SK-N-SH (cell line): ENCODE measurements around the gene ASH1L.

Experiments used
- EP300 ChIP-seq, 2 experiments: IDR thresholded peaks; 2 replicates each; pipeline versions ENCODE4 v1.4.0 to v1.6.1; 2012; ENCODE audit warnings: borderline replicate concordance in 1 of 2, low read depth in 1 of 2, low read length in 1 of 2
- EZH2phosphoT487 ChIP-seq: fragments of 200-600 bp; sonication (generic); IDR thresholded peaks from 2 replicates; pipeline ENCODE4 v1.6.1; 2017; ENCODE audit warnings: low read depth, mixed run types, mild to moderate bottlenecking, antibody characterized with exemption, moderate library complexity, borderline replicate concordance
- JUND ChIP-seq: IDR thresholded peaks from 2 replicates; pipeline ENCODE4 v1.4.0; 2012
- POLR2AphosphoS5 ChIP-seq: IDR thresholded peaks from 2 replicates; pipeline ENCODE4 v1.6.1; 2012; ENCODE audit warnings: low read depth, low read length
- RCOR1 ChIP-seq: fragments of 150-350 bp; IDR thresholded peaks from 2 replicates; pipeline ENCODE4 v1.6.1; 2017; ENCODE audit warnings: antibody characterized with exemption, low read length
- RFX5 ChIP-seq: IDR thresholded peaks from 2 replicates; pipeline ENCODE4 v1.6.1; 2012; ENCODE audit warnings: mild to moderate bottlenecking, improper control_type of control experiment, low read length
- RXRA ChIP-seq: IDR thresholded peaks from 2 replicates; pipeline ENCODE4 v1.4.0; 2012; ENCODE audit warnings: low read depth, mild to moderate bottlenecking, borderline replicate concordance
- TAF1 ChIP-seq: IDR thresholded peaks from 2 replicates; pipeline ENCODE4 v1.6.1; 2012; ENCODE audit warnings: low read depth, mild to moderate bottlenecking, low read length, moderate library complexity, borderline replicate concordance
- USF2 ChIP-seq: fragments of 150-350 bp; IDR thresholded peaks from 2 replicates; pipeline ENCODE4 v1.6.1; 2017; ENCODE audit warnings: antibody characterized with exemption, low read length, low read depth, borderline replicate concordance
- YY1 ChIP-seq: IDR thresholded peaks from 2 replicates; pipeline ENCODE4 v1.4.0; 2012; ENCODE audit warnings: low read depth, mild to moderate bottlenecking
- TF ChIP-seq, protein P1 (sequence below): fragments of 200-600 bp; sonication (generic); IDR thresholded peaks from 2 replicates; pipeline ENCODE4 v1.6.1; 2017; ENCODE audit warnings: antibody characterized with exemption, mild to moderate bottlenecking, moderate library complexity
- TF ChIP-seq, protein P2 (sequence below): fragments of 150-350 bp; IDR thresholded peaks from 2 replicates; pipeline ENCODE4 v1.6.1; 2016; ENCODE audit warnings: mild to moderate bottlenecking, low read depth, low read length
- TF ChIP-seq, protein P3 (sequence below): IDR thresholded peaks from 2 replicates; pipeline ENCODE4; 2012
- TF ChIP-seq, protein P4 (sequence below): IDR thresholded peaks from 2 replicates; pipeline ENCODE4 v1.6.1; 2012; ENCODE audit warnings: mild to moderate bottlenecking, low read depth, low read length, moderate library complexity

DNA sequence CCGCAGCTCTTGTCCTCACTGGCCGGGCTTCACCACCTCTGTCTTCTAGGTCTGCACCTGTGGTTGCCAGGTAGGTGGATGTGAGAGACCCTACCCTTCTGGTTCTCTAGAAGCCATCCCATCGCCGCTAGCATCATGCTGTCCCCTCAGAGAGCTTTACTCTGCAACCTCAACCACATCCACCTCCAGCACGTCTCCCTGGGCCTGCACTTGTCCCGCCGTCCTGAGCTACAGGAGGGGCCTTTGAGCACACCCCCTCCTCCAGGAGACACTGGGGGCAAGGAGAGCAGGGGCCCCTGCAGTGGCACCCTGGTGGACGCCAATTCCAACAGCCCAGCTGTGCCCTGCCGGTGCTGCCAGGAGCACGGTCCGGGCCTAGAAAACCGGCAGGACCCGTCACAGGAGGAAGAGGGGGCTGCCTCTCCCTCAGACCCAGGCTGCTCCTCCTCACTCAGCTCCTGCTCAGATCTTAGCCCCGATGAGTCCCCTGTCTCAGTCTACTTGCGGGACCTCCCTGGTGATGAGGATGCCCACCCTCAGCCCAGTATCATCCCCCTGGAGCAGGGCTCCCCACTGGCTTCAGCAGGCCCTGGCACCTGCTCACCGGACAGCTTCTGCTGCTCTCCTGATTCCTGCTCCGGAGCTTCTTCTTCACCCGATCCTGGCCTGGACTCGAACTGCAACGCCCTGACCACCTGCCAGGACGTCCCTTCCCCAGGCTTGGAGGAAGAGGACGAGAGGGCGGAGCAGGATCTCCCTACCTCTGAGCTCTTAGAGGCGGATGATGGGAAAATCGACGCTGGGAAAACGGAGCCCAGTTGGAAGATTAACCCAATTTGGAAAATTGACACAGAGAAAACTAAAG lies 240.7 kb downstream of the ASH1L start:
- TF ChIP-seq, protein P1, sequence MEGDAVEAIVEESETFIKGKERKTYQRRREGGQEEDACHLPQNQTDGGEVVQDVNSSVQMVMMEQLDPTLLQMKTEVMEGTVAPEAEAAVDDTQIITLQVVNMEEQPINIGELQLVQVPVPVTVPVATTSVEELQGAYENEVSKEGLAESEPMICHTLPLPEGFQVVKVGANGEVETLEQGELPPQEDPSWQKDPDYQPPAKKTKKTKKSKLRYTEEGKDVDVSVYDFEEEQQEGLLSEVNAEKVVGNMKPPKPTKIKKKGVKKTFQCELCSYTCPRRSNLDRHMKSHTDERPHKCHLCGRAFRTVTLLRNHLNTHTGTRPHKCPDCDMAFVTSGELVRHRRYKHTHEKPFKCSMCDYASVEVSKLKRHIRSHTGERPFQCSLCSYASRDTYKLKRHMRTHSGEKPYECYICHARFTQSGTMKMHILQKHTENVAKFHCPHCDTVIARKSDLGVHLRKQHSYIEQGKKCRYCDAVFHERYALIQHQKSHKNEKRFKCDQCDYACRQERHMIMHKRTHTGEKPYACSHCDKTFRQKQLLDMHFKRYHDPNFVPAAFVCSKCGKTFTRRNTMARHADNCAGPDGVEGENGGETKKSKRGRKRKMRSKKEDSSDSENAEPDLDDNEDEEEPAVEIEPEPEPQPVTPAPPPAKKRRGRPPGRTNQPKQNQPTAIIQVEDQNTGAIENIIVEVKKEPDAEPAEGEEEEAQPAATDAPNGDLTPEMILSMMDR, result no peak
- TF ChIP-seq TAF1, result no peak
- TF ChIP-seq EP300 (IDR thresholded peaks at IDR 0.05; ENCODE audit: borderline replicate concordance in 1 of 2, low read depth in 1 of 2, low read length in 1 of 2), result no peak
- TF ChIP-seq POLR2AphosphoS5, result no peak
- no peak for TF ChIP-seq EZH2phosphoT487
- no peak for TF ChIP-seq RFX5
- TF ChIP-seq, protein P2, sequence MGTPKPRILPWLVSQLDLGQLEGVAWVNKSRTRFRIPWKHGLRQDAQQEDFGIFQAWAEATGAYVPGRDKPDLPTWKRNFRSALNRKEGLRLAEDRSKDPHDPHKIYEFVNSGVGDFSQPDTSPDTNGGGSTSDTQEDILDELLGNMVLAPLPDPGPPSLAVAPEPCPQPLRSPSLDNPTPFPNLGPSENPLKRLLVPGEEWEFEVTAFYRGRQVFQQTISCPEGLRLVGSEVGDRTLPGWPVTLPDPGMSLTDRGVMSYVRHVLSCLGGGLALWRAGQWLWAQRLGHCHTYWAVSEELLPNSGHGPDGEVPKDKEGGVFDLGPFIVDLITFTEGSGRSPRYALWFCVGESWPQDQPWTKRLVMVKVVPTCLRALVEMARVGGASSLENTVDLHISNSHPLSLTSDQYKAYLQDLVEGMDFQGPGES, result no peak
- no peak for TF ChIP-seq JUND
- no peak for TF ChIP-seq RXRA
- TF ChIP-seq USF2, result no peak
- TF ChIP-seq, protein P3, sequence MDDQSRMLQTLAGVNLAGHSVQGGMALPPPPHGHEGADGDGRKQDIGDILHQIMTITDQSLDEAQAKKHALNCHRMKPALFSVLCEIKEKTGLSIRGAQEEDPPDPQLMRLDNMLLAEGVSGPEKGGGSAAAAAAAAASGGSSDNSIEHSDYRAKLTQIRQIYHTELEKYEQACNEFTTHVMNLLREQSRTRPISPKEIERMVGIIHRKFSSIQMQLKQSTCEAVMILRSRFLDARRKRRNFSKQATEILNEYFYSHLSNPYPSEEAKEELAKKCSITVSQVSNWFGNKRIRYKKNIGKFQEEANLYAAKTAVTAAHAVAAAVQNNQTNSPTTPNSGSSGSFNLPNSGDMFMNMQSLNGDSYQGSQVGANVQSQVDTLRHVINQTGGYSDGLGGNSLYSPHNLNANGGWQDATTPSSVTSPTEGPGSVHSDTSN, result no peak
- TF ChIP-seq, protein P4, sequence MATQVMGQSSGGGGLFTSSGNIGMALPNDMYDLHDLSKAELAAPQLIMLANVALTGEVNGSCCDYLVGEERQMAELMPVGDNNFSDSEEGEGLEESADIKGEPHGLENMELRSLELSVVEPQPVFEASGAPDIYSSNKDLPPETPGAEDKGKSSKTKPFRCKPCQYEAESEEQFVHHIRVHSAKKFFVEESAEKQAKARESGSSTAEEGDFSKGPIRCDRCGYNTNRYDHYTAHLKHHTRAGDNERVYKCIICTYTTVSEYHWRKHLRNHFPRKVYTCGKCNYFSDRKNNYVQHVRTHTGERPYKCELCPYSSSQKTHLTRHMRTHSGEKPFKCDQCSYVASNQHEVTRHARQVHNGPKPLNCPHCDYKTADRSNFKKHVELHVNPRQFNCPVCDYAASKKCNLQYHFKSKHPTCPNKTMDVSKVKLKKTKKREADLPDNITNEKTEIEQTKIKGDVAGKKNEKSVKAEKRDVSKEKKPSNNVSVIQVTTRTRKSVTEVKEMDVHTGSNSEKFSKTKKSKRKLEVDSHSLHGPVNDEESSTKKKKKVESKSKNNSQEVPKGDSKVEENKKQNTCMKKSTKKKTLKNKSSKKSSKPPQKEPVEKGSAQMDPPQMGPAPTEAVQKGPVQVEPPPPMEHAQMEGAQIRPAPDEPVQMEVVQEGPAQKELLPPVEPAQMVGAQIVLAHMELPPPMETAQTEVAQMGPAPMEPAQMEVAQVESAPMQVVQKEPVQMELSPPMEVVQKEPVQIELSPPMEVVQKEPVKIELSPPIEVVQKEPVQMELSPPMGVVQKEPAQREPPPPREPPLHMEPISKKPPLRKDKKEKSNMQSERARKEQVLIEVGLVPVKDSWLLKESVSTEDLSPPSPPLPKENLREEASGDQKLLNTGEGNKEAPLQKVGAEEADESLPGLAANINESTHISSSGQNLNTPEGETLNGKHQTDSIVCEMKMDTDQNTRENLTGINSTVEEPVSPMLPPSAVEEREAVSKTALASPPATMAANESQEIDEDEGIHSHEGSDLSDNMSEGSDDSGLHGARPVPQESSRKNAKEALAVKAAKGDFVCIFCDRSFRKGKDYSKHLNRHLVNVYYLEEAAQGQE, result no peak
- no peak for TF ChIP-seq YY1
- no peak for TF ChIP-seq RCOR1
